ENCODE results near the gene HAGH.
A peak's percentile ranks its signal among the peaks of the same experiment; 100 is the strongest.

The HAGH gene

DNA sequence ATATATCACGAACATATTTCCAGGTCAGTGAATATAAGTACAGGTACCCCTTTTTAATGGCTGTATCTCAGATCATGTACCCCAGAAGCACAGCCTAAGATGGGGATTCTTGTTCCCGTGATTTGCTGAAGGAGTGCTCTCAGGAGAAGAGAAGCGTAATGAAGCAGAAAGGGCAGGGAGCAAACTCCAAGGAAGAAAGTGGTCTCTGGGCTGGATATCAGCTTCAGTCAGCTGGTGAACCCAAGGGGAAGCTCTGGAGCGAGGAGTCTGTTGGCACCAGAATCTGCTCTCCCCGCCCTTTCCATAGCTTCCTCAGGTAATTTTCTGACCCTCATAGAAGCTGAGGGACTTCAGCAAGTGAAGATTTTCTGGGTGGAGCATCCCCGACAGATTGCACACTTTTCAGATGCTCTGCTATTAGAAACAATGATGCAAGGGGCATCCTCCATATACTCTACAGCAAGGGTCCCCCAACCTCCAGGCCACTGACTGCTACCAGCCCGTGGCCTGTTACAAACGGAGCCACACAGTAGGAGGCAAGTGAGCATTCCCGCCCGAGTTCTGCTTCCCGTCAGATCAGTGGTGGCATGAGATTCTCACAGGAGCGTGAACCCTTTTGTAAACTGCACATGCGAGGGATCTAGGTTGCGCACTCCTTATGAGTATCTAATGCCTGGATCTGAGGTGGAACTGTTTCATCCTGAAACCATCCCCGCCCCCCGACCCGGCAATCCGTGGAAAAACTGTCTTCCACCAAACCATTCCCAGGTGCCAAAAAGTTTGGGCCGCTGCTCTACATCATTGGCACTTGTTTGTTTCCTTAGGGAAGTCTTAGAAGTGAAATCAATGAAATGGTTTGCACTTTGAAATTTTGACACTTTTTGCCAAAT, 4.8 kb upstream of the HAGH start:
- no peak for DNase-seq

DNA sequence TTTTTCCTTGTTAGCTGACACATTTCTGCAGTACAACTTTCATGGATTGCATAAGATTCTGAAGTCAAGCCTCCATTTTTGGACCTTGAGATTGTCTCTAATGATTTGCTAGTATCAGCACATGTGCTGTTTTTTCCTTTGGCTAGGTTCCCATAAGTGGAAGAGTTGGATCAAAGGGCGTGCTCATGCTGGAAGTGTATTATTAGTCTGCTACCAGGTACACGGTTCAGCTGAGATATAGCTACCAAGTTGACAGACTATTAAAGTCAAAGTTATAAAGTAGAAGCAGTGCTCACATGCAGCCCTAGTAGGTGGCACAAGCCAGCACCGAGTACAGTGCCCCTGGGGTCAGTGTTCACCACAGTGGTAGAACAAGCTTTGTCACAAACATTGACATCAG, 3.6 kb upstream of the HAGH start:
- no peak for DNase-seq

DNA sequence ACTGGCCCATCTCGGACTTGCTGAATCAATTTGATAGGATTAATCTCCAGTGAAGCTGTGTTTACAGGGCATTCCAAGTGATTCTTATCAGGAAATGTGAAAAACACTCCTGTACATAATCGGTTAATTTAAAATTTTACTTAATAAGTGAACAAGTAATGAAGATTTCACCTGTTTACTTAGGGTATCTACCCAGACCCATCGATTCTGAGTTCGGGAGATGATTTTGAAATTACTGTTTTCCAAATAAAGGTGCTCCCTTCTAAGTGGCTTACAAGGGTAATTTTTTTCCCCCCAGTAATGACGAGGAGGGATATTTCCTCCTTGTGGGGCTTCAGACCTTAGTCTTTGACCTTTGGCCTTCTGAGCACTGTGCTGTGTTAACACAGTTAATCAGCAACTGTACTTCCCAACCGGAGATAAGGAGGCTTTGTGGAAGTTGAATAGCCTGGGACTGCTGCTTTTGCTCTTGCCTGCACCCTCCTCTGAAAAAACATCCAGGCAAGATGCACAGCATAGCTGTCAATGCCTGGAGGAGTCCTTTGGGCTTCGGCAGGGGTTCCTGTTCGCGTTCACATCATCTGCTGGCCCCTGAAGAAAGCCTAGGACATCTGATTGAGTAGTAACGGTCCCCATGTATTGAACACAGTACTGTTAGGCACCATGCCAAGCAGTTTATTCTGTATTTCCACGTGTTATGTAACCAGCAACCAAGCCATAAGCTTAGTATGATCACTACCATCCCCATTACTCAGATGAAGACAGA, 2.2 kb upstream of the HAGH start:
- no peak for DNase-seq

DNA sequence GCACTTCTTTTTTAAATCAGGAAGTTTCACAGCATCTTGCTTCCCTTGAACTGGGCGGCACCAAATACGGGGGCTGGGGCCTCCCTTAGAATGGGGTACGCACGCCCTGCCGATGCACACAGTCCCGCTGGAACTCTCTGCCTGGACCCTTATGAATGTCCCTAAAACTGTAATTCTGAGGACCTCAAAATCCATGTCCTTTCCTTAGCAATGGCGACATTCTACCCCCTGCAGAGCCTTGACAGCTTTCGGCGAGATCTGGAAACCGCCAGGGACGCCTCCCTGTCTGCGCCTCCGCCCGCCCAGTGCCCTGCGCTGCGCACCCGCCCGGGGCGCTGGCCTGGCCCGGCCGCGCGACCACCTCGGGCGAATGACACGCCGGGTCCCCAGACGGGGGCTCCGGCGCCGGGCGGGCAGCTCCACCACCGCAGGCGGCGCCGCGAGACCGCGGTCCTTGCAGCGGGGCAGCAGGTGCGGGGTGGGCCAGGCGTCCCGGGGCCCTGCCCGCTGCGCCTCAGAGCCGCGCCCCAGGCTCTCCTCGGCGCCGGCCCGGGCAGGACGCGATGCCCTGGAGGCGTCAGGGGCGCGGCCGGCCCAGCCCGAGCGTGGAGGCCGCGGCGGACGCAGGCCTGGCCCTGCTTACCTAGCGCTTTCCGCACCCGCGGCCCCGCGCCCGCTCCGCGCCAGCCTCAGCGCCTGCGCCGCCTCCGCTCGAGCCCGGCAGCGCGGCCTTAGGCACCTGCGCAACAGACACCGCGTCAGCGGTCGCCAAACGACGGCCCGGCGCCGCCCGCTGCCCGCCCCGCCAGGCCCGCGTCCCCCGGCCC, 548 bp downstream of the HAGH start:
- DNase-seq: peak; percentile 63 to 68

DNA sequence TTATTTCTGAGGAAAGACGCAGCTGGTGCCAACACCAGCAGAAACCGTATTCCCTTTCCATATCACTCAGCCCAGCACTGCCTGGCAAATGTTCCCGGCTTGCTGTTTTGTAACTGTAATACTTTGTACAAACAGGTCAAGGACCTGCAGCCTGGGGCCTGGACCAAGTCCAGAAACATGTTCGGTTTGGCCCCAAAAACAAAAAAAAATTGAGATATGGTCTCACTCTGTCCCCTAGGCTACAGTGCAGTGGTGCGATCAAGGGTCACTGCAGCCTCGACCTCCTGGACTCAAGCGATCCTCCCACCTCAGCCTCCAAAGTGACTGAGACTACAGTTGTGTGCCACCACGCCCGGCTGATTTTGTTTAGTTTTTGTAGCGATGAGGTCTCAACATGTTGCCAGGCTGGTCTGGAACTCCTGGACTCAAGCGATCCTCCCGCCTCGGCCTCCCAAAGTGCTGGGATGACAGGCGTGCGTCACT, 1.2 kb downstream of the HAGH start:
- DNase-seq: no peak

DNA sequence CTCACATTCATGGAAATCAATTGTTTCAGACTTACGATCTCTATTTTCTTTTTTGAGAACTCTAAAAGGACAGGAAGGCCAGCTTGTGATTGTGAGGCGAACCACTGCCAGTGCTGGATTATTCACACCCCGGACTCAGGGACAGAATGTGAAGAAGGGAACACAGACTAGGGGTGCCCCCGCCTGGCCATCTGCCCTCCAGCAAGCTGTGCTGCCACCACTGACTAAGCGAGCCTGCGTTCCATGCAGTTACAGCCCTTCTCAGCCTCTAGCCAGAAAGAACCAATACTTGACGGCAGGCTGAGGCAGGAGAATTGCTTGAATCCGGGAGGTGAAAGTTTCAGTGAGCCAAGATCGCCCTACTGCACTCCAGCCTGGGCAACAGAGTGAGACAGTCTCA, 2.8 kb downstream of the HAGH start:
- no peak for DNase-seq

DNA sequence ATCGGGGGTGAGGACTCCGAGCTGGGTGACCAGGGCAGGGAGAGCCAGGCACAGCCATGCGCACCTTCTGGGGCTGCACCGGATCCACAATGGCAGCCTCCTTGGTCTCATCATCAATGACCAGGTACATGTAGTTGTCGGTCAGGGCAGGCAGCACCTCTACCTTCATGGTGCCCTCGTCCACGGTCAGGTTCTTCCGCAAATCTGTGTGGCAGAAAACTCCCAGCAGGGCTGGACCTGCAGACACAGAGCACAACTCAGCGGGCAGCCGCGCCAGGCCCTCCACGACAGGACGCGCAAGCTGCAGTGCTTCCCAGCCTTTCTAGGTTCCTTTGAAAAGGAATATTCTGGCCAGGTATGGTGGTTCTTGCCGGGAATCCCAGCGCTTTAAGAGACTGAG, 3.8 kb downstream of the HAGH start:
- DNase-seq: no peak

DNA sequence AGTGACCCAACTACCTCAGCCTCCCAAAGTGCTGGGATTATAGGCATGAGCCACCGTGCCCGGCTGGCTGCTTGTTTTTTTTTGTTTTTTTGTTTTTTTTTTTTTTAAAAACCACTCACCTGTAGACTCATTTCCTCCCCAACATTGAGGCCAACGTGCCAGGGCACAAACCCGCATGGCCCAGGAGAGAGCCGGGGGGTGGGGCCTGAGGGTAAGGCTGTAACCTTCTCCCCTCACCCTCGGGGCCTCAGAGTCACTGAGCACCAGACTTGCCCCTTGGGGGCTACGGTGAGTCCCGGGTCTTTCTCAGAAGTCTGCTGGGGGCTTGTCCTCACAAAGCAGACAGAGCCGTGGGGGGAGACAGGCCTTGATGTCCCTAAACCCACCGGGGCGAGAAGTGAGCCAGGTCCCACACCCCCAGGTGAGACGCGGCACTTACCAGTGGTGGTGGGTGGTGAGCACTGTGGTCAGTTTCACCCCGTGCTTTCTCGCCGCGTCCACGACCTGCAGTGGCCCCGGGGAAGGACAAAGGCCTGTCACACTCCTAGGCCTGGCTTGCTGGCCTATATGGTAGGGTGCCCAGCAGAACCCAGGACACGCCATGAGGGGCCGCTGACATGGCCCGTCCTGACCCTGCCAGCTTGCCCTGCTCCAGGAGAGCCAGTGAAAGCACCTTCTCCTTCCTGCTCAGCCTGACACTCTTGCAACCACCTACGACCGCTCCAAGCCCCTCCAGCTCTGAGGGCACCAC, 4.6 kb downstream of the HAGH start:
- no peak for DNase-seq

DNA sequence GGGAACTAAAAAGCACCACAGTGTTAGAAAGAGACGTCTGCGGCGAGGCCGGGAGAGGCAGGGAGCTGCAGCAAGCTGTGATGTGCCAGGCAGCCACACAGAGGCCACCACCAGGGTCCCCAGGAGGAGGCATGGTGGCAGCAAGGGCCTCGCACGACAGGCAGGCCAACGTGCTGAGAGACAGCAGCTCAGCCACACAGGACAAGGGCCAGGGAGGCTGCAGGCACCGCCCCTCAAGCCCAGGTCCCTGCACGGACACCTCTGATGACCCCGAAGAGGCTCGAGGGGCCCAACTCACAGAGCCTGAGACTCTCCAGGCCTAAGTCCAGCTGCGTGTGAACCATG, 5.7 kb downstream of the HAGH start:
- no peak for DNase-seq

DNA sequence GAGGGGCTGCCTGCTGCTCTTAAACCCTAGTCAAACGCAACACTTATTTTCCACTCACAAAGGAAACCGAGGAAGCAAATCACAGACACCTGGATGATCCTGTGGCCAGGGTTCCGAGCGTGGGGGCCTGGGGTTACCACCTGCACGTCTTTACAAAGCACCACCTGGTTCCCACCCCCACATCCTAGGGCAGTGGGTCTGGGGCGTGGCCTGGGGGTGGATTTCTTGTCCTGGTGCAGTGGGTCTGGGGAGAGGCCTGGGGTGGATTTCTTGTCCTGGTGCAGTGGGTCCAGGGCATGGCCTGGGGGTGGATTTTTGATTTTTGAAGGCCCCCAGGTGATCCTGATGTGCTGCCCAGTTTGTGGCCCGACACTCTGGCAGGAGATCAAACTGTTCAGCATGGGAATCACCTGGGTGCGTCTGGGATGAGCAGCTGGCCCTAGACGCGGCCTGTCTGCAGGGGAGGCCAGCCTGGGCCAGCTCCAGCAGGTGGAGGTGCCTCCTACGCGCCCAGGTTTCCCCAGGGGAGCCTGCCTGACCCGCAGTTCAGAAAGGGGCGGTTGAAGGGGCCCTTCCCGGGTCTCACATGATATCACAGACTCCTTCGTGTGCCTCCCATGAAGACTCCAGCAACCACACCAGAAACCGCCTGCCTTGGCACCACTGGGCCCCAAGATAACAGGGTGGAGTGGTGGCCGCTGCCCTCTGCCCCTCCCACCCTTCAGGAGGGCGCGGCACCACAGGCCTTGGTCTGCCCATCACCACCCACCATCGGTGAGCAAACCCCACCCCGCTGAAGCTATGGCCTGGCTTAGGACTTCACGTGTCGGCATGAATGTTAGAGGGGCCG, 6.3 kb downstream of the HAGH start:
- DNase-seq: no peak

DNA sequence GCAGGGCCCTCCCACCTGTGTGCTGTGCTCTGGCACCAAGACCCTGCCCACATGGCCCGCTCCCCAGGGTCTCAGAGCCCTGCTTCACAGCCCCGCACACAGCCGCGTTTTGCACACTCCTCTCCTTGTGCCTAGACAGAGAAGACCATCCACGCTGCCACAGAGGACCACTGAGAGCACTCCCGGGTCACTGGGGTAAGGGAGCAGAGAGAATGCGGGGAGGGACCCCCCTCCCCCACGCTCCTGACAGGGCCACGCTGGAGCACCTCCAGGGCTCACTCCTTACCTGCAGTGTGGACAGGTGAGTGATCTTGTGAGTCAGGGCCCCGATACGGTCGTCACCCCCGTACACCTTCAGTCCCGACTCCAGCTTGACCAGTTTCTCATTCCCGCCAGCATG, 7.0 kb downstream of the HAGH start:
- DNase-seq: no peak

DNA sequence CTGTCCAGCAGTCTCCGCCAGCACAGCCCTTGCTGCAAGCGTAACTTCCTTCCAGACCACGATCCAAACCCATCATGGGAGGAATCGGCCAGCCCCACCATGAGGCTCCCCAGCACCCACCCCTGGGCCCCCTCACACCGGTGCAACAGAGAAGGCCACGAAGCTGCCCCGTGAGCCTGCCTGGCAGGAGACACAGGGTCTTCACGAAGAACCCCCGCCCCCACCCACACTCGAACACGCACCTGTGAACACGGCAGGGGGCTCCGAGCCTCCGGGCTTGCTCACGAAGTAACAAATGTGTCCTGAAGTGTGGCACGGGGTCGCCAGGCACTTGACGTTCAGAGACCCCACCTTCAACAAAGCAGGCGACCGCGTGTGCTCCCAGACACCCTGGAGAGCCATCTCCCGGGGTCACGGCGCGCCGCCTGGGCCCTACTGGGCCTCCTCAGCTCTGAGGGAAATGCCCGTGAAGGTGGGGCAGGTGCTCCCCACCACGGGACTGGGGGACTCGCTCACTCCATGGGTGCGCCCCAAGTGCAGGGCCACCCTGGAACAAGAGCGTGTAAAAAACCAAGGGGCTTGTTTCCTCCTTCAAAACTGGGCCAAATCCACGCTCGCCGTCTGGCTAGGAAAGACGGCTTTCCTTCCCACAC, 7.6 kb downstream of the HAGH start:
- DNase-seq: no peak

DNA sequence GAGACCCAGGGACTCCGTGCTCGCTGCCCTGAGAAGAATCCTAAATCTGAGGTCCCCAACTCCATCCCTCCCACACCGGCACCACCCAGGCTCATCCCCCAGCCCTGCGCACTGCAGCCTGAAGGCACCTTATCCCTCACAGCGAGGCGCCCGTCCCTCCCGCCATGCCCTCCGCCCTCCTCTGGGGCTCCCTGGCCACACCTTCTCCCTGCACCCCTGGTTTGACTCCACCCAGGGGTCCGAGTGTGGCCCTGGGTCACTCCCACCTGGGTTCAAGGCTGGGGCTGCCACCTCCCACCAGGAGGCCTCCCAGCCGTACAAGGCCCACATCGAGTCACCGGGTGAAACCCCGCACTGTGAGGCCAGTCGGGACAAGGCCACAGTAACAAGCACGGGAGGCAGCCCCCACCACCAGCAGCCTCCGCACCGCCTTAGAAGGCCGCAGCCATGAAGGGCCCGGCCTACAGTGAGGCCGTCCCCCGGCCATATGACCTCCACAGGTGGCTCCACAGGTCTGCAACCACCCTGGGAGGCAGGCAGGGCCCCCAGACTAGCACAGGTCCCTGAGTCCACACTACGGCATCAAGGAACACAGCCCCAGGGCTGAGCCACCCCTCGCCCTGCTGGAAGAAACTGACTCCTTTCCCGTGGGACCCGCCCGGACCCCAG, 8.3 kb downstream of the HAGH start:
- no peak for DNase-seq

DNA sequence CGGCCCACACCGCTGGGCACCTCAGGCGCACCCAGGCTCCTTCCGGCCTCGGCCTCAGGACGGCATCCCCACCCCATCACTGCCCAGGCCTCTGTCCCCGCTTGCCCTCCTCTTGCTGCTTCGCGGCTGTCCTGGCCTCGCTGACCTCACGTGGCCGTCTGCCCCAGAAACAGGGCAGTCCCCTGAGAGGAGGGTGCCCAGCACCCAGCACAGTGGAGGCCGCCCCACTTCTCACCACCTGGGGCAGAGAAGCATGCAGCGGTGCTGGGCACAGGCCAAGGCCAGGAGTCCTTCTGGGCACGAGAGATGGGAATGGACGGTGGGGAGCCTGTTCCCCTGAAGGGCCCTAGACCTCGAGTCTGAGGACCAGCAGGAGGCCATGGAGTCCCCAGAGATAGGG, 8.9 kb downstream of the HAGH start:
- no peak for DNase-seq

DNA sequence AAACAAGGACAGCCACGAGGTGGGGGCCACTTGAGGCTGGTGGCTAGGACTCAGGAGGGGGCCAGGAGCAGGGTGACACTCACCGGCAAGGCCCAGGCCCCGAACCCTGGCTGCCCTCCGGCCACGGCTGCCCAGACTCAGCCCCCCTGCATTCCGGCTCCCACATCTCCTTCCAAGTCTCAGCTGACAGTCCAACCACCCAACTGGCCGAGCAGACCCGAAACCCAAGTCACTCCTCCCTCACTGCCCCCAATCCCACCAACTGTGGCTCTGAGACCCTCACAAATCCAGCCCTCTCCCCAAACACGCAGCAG, 9.4 kb downstream of the HAGH start:
- DNase-seq: no peak

DNA sequence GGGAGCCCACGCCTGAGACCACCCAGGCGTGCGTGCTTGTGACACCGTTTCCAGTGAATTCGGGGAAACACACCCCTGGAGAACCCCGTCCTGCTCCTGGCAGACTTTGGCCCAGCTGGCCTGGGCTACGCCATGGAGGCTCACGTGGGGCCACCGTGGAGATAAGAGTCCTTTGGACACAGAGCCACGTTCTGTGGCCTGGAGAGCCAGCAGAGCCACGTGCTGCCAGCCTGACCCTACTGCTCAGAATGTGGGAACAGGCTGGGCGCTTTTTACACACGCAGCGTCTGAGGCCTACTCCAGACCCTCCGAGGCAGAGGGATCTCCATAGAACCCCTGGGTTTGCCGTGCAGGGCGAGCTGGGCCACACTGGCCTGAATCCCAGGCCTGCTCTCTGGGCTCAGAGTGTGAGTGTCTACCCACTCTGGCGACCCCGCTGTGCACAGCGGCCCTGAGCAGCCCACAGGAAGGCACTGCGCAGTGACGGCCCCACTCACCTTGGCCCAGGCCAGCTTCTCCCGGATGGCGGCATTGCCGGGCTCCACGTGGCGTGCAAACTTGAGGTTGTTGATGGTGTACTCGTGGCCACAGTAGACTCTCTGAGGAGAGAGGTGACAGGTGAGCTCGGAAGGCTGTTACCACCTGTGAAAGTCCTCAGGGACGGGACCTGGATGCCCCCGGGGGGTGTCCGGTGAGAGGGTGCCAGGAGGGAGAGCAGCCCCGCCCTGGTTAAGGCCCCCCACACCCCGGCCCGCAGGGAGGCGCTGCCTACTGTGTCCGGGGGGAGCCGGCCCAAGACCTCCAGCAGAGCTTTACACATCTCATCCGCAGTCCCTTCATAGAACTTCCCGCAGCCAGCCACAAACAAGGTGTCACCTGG, 10.0 kb downstream of the HAGH start:
- no peak for DNase-seq

DNA sequence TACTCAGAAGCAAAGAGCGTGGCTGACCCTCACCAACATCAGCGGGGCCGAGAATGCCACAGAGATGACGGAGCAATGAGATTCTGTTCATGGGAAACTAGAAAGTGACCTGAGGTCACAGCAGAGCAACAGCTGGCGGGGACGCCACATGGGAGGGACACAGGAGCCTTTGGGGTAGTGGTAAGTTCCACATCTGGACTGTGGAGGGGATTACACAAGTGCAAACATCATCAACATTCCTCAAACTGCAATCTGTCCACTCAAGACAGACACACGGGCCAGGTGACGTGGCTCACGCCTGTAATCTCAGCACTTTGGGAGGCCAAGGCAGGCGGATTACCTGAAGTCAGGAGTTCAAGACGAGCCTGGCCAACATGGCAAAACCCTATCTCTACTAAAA, 11.2 kb downstream of the HAGH start:
- no peak for DNase-seq

DNA sequence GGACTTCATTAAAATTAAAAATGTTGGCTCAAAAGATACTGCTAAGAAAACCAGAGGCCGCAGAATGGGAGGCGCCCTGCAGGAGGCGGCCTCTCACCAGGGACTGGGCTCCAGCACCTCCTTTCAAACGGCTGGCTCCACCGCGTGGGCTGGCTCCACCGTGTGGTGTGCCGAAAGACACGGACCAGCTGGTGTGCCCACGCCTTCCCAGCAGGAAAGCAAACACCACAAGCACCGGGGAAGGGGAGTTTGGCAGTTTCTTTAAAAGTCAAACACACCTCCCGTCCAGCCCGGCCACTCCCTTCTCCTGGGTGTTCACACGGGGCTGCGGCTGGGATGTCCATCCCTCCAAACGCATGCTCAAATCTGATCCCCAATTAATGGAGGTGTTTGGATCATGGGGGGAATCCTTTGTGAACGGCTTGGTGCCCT, 13.9 kb downstream of the HAGH start:
- peak; percentile 47 to 56 for DNase-seq

DNA sequence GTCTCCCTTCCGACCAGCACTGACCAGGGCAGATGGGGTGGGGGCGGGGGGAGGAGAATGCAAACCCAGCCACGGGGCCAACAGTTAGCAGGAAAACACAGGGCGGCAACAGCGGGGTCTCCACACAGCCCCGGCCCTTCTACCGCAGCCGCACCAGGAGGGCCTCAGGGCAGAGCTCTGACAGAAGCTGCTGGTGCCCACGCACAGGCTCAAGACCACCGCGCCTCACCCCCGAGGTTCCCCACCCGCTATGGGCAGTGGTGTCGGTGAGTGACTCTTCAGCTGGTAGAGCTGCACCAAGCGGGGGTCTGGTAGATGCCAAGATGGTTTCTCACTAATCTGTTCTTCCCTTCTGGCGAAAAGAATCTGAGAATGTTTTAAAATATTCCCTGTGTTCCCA, 16.1 kb downstream of the HAGH start:
- no peak for DNase-seq

DNA sequence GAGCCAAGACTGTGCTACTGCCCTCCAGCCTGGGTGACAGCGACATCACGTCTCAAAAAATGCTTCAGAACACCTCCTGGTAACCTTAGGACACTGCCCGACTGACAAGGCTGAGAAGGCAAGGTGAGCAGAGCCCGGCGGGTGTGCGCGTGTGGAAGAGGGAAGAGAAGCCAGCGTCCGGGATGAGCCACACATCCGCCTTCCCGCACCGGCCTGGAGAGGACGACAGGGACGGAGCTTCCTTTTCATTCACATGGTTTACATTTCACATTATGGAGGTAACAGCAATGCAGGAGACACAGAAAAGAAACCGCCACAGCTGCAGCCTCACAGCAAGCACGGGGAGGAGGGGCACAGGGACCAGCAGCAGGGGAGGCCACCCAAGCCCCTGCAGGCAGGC, 16.5 kb downstream of the HAGH start:
- no peak for DNase-seq
